ENCODE measurements around the gene SBF2.
"Not testable (repeated sequence)": the region's sequence is repeated elsewhere in the genome, so short reads cannot be mapped to it uniquely, and the experiment has no call there.

Gene SBF2

DNA sequence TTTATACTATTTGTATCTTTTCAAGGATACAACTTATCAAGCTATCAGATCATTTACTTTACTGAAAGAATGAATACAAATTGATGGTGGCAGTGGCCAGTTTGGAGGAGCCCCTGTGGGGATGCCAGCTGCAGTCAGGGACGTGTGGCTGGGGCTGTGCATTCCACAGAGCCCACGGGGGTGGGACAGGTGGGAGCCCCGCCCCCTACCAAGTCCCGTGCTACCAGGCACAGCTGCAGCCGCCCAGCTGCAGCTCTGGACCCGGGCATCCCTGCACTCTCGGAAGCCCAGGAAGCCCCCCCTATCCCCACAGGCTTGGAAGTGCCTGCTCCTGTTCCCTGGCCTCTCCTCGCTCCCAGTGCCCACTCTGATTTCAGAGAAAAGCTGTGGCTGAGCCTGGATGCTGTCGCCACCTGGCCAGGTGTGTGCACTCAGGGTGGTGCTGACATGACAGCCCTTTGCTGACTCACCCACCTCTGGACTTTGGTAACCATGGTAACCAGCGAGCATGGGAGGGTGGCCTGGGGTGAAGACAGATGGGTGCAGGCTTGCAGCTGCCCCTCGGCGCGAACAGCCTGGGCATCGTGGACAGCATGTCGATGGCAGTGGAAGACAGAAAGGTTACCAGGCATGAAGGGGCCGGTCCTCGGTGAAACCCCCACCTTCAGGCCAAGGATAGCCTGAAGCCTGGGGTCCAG is 138.1 kb downstream of the SBF2 start:
- Histone ChIP-seq H3K27ac (ENCODE audit: low read depth, low read length) (no peak overlapping the region), H3K4me3 (ENCODE audit: low read length) (no peak overlapping the region), H3K27me3 (ENCODE audit: control insufficient read depth, insufficient read depth, low read length) (no peaks in the 10 kb centered on the region), H3K9ac (ENCODE audit: low read length) (no peak overlapping the region), H3K4me1 (ENCODE audit: control insufficient read depth, insufficient read depth, low read length) (no peaks in the 10 kb centered on the region), H3K36me3 (ENCODE audit: control insufficient read depth, insufficient read depth, low read length) (peaks cover 3% of the 10 kb centered on the region)

DNA sequence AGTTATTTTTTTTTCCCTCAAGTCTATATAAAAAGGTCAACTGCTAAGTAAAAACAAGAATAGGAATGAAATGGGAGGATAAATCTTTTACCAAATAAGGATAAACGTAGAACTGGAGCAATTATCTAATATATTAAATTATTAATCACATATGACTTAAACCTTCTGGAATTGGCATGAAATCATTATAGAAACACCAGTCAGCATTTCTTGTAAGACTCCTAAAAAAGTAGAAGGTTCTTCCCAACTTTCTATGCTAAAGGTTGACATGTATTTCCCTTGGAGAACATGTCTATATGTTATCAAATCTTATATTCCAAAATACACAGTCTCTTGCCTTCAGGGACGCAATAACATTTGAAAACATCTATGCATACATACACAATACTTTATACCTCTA is 143.2 kb downstream of the SBF2 start:
- H3K4me3 ChIP-seq (ENCODE audit: low read length), result no peak overlapping the region
- H3K27me3 ChIP-seq (ENCODE audit: control insufficient read depth, insufficient read depth, low read length), result no peaks in the 10 kb centered on the region
- no peaks in the 10 kb centered on the region for H3K36me3 ChIP-seq (ENCODE audit: control insufficient read depth, insufficient read depth, low read length)
- H3K9ac ChIP-seq (ENCODE audit: low read length), result no peak overlapping the region
- no peak overlapping the region for H3K27ac ChIP-seq (ENCODE audit: low read depth, low read length)
- no peaks in the 10 kb centered on the region for H3K4me1 ChIP-seq (ENCODE audit: control insufficient read depth, insufficient read depth, low read length)

DNA sequence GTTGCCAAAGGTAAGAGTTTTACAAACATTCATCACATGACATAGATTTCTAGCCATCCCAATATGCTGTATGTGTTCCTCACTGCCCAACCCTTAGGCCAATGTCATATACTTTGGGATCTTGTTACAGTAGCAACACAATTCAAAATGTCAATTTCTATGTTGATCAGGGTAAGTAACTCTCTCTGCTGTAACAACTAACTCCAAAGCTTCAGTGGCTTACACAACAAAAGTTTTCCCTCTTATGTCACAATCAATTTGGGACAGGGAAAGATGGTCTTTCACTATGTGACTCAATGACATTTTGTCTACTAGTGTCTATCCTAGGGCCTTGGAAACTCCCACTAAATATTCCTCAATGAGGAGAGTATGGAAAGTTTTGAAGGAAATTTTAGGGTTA is 144.5 kb downstream of the SBF2 start:
- no peaks in the 10 kb centered on the region for H3K36me3 ChIP-seq (ENCODE audit: control insufficient read depth, insufficient read depth, low read length)
- H3K27me3 ChIP-seq (ENCODE audit: control insufficient read depth, insufficient read depth, low read length), result no peaks in the 10 kb centered on the region
- no peak overlapping the region for H3K4me3 ChIP-seq (ENCODE audit: low read length)
- H3K27ac ChIP-seq (ENCODE audit: low read depth, low read length), result no peak overlapping the region
- H3K9ac ChIP-seq (ENCODE audit: low read length), result no peak overlapping the region
- no peaks in the 10 kb centered on the region for H3K4me1 ChIP-seq (ENCODE audit: control insufficient read depth, insufficient read depth, low read length)

DNA sequence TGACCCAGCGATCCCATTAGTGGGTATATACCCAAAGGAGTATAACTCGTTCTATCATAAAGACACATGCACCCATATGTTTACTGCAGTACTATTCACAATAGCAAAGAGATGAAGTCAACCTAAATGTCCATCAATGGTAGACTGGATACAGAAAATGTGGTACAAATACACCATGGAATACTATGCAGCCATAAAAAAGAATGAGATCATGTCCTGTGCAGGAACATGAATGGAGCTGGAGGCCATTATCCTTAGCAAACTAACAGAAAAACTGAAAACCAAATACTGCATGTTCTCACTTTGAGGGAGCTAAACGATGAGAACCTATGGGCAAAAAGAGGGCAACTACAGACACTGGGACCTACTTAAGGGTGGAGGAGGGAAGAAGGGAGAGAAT is 146.8 kb downstream of the SBF2 start:
- Histone ChIP-seq H3K27me3 (ENCODE audit: control insufficient read depth, insufficient read depth, low read length) (no peaks in the 10 kb centered on the region), H3K9ac (ENCODE audit: low read length) (no peak overlapping the region), H3K4me1 (ENCODE audit: control insufficient read depth, insufficient read depth, low read length) (no peaks in the 10 kb centered on the region), H3K36me3 (ENCODE audit: control insufficient read depth, insufficient read depth, low read length) (no peaks in the 10 kb centered on the region), H3K27ac (ENCODE audit: low read depth, low read length) (no peak overlapping the region), H3K4me3 (ENCODE audit: low read length) (no peak overlapping the region)

DNA sequence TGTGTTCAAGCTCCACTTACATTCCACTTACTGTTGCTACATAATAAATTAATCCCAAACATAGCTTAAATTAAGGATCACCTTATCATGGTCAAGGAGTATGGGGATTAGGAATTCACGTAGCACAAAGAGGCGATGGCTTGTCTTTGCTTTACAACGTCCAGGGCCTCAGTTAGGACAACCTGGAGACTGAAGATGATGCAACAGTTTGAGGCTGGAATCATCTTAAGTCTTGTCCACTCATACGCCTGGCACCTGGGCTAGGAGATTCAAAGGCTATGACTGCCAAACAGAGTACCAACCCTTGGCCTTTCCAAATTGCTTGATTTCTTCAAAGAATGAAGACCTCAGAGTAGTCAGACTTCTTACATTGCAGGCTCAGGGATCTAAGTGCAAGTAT is 149.1 kb downstream of the SBF2 start:
- Histone ChIP-seq H3K36me3 (ENCODE audit: control insufficient read depth, insufficient read depth, low read length) (no peaks in the 10 kb centered on the region), H3K9ac (ENCODE audit: low read length) (no peak overlapping the region), H3K27me3 (ENCODE audit: control insufficient read depth, insufficient read depth, low read length) (no peaks in the 10 kb centered on the region), H3K4me3 (ENCODE audit: low read length) (no peak overlapping the region), H3K4me1 (ENCODE audit: control insufficient read depth, insufficient read depth, low read length) (peaks cover 3% of the 10 kb centered on the region), H3K27ac (ENCODE audit: low read depth, low read length) (no peak overlapping the region)

DNA sequence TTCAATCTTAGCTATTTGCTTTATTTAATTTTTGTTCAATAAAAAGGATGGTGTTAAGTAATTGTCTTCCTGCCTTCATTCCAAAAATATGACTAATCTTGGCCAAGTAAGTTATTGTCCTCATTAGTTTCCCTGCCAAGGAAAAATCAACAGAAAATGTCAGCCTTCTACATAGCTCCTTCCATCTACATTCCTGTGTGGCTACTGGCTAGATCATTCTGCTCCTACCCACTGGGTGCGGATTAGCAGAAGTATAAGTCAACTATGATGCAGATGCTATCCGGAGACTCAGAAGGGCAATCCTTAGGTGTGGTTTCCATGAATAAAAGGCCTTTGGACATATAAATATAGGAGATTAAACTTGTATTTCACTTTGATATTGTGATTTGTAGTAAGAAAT is 154.4 kb downstream of the SBF2 start:
- Histone ChIP-seq H3K4me3 (ENCODE audit: low read length) (no peak overlapping the region), H3K27me3 (ENCODE audit: control insufficient read depth, insufficient read depth, low read length) (no peaks in the 10 kb centered on the region), H3K4me1 (ENCODE audit: control insufficient read depth, insufficient read depth, low read length) (peaks cover 6% of the 10 kb centered on the region), H3K27ac (ENCODE audit: low read depth, low read length) (no peak overlapping the region), H3K9ac (ENCODE audit: low read length) (no peak overlapping the region), H3K36me3 (ENCODE audit: control insufficient read depth, insufficient read depth, low read length) (no peaks in the 10 kb centered on the region)

DNA sequence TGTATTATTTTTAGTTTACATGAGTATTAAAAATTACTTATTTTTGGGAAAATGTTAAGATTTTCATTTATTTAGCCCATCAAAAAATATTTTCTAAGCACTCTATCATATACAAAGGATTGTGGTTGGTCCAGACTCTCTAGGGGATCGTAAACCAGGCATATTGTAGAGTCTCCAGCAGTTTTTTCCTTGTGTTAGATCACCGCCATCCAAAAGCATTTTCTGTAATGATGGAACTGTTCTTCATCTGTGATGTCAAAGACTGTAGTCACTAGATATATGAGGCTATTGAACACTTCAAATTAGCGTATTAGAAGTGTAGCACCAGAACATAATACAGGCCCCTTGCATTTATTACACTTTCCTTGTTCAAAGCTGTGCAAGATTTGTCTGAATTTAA is 154.9 kb downstream of the SBF2 start:
- Histone ChIP-seq H3K9ac (ENCODE audit: low read length) (no peak overlapping the region), H3K4me1 (ENCODE audit: control insufficient read depth, insufficient read depth, low read length) (peaks cover 6% of the 10 kb centered on the region), H3K36me3 (ENCODE audit: control insufficient read depth, insufficient read depth, low read length) (no peaks in the 10 kb centered on the region), H3K27ac (ENCODE audit: low read depth, low read length) (no peak overlapping the region), H3K27me3 (ENCODE audit: control insufficient read depth, insufficient read depth, low read length) (no peaks in the 10 kb centered on the region), H3K4me3 (ENCODE audit: low read length) (no peak overlapping the region)

DNA sequence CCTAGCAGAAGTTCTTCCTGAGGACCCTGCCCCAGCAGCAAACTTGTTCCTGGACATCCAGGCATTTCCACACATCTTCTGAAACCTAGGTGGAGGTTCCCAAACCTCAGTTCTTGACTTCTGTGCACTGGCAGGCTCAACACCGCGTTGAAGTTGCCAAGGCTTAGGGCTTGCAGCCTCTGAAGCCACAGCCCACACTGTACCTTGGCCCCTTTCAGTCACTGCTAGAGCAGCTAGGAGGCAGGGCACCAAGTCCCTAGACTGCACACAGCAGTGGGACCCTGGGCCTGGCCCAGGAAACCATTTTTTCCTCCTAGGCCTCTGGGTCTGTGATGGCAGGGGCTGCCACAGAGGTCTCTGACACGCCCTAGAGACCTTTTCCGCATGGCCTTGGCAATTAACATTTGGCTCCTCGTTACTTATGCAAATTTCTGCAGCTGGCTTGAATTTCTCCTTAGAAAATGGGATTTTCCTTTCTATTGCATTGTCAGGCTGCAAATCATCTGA is 159.0 kb downstream of the SBF2 start:
- no peak overlapping the region for H3K27ac ChIP-seq (ENCODE audit: low read depth, low read length)
- no peaks in the 10 kb centered on the region for H3K27me3 ChIP-seq (ENCODE audit: control insufficient read depth, insufficient read depth, low read length)
- no peak overlapping the region for H3K9ac ChIP-seq (ENCODE audit: low read length)
- H3K4me1 ChIP-seq (ENCODE audit: control insufficient read depth, insufficient read depth, low read length), result peaks cover 5% of the 10 kb centered on the region
- H3K4me3 ChIP-seq (ENCODE audit: low read length), result no peak overlapping the region
- no peaks in the 10 kb centered on the region for H3K36me3 ChIP-seq (ENCODE audit: control insufficient read depth, insufficient read depth, low read length)

DNA sequence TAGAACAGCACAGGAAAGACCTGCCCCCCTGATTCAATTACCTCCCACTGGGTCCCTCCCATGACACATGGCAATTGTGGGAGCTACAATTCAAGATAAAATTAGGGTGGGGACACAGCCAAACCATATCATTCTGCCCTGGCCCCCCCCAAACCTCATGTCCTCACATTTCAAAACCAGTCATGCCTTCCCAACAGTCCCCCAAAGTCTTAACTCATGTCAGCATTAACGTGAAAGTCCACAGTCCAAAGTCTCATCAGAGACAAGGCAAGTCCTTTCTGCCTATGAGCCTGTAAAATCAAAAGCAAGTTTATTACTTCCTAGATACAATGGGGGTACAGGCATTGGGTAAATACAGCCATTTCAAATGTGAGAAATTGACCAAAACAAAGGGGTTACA is 159.8 kb downstream of the SBF2 start:
- not testable (repeated sequence) for H3K4me1 ChIP-seq (ENCODE audit: control insufficient read depth, insufficient read depth, low read length); H3K9ac ChIP-seq (ENCODE audit: low read length)

DNA sequence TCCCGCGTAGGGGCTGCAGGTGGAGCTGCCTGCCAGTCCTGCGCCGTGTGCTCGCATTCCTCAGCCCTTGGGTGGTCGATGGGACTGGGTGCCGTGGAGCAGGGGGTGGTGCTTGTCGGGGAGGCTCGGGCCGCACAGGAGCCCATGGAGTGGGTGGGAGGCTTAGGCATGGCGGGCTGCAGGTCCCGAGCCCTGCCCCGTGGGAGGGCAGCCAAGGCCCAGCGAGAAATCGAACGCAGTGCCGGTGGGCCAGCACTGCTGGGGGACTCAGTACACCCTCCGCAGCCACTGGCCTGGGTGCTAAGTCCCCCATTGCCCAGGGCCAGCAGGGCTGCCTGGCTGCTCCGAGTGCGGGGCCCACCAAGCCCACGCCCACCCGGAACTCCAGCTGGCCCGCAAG is 160.8 kb downstream of the SBF2 start:
- H3K4me3 ChIP-seq (ENCODE audit: low read length); H3K27ac ChIP-seq (ENCODE audit: low read depth, low read length); H3K36me3 ChIP-seq (ENCODE audit: control insufficient read depth, insufficient read depth, low read length); H3K9ac ChIP-seq (ENCODE audit: low read length); H3K4me1 ChIP-seq (ENCODE audit: control insufficient read depth, insufficient read depth, low read length); H3K27me3 ChIP-seq (ENCODE audit: control insufficient read depth, insufficient read depth, low read length): not testable (repeated sequence)

More for the DNA sequence above, 159.8 kb downstream of the SBF2 start:
- H3K36me3 ChIP-seq (ENCODE audit: control insufficient read depth, insufficient read depth, low read length); H3K27ac ChIP-seq (ENCODE audit: low read depth, low read length); H3K4me3 ChIP-seq (ENCODE audit: low read length); H3K27me3 ChIP-seq (ENCODE audit: control insufficient read depth, insufficient read depth, low read length): not testable (repeated sequence)

DNA sequence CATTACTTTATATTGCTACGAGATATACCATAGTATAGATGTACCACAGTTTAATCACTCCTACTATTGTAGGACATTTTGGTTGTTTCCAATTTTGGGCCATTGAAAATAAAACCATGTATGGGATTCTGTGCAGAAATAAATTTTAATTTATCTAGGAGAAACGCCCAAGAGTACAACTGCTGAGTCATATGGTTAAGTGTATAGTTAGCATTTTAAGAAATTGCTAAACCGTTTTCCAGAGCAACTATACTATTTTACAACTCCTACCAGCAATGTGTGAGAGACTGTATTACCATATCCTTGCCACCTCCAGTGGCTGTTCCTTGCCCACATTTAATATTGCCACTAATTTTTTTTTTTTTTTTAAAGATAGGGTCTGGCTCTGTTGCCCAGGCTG is 163.1 kb downstream of the SBF2 start:
- no peak overlapping the region for H3K9ac ChIP-seq (ENCODE audit: low read length)
- H3K4me1 ChIP-seq (ENCODE audit: control insufficient read depth, insufficient read depth, low read length), result no peaks in the 10 kb centered on the region
- H3K27me3 ChIP-seq (ENCODE audit: control insufficient read depth, insufficient read depth, low read length), result no peaks in the 10 kb centered on the region
- H3K4me3 ChIP-seq (ENCODE audit: low read length), result no peak overlapping the region
- no peak overlapping the region for H3K27ac ChIP-seq (ENCODE audit: low read depth, low read length)
- no peaks in the 10 kb centered on the region for H3K36me3 ChIP-seq (ENCODE audit: control insufficient read depth, insufficient read depth, low read length)

DNA sequence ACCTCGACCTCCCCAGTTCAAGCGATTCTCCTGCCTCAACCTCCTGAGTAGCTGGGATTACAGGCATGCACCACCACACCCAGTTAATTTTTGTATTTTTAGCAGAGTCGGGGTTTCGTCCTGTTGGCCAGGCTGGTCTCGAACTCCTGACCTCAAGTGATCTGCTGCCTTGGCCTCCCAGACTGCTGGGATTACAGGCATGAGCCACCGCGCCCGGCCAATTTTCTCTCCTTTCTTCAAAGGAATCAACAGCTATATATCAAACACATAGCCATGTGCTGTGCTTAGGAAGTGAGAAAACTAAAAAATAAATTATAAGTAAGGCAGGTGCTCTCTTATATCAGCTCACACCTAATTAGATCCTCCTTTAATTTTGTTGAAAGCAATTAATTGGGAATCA is 164.8 kb downstream of the SBF2 start:
- H3K36me3 ChIP-seq (ENCODE audit: control insufficient read depth, insufficient read depth, low read length); H3K4me3 ChIP-seq (ENCODE audit: low read length); H3K27me3 ChIP-seq (ENCODE audit: control insufficient read depth, insufficient read depth, low read length); H3K4me1 ChIP-seq (ENCODE audit: control insufficient read depth, insufficient read depth, low read length); H3K9ac ChIP-seq (ENCODE audit: low read length); H3K27ac ChIP-seq (ENCODE audit: low read depth, low read length): not testable (repeated sequence)

DNA sequence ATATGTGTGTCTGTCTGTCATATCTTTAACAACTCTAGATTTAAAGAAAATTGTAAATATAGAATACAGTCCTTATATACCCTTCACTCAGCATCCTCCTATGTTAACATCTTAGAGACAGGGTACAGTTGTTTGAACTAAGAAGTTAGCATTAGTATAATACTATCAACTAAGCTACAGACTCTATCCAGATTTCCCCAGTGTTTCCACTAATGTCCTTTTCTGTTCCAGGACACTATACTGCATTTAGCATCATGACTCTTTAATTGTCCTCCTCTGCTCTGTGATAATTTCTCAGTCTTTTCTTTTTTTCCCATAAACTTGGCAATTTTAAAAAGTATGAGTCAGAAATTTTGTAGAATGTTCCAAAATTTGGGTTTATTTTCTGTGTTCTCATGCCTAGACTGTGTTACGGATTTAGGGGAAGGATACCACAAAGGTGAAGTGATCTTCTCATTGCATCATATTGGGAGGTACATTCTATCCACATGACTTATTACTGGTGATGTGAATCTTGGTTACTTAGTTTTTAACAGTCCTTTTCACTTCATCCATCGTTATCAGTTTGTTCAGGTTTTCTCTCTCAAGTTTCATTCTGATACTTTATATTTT is 168.4 kb downstream of the SBF2 start:
- H3K36me3 ChIP-seq (ENCODE audit: control insufficient read depth, insufficient read depth, low read length), result no peaks in the 10 kb centered on the region
- no peak overlapping the region for H3K9ac ChIP-seq (ENCODE audit: low read length)
- no peak overlapping the region for H3K27ac ChIP-seq (ENCODE audit: low read depth, low read length)
- H3K27me3 ChIP-seq (ENCODE audit: control insufficient read depth, insufficient read depth, low read length), result no peaks in the 10 kb centered on the region
- H3K4me3 ChIP-seq (ENCODE audit: low read length), result no peak overlapping the region
- peaks cover 13% of the 10 kb centered on the region for H3K4me1 ChIP-seq (ENCODE audit: control insufficient read depth, insufficient read depth, low read length)

All from rectal smooth muscle tissue (tissue), 1 donor.